ENCODE measurements around the gene PDIA4.
"Not testable (repeated sequence)": the region's sequence is repeated elsewhere in the genome, so short reads cannot be mapped to it uniquely, and the experiment has no call there.

PDIA4 gene

GRCh38 chr7:149003560-149004305 is 24.6 kb downstream of the PDIA4 start:
- no peak for DNase-seq

GRCh38 chr7:149003018-149003417 is 25.3 kb downstream of the PDIA4 start:
- no peak for DNase-seq

- no peak for DNase-seq
Observed at GRCh38 chr7:149002604-149003003, 25.7 kb downstream of the PDIA4 start.

- no peak for DNase-seq
Observed at GRCh38 chr7:149001427-149002068, 26.8 kb downstream of the PDIA4 start.

GRCh38 chr7:149000961-149001360 is 27.3 kb downstream of the PDIA4 start:
- no peak for DNase-seq

GRCh38 chr7:148999192-148999591 is 29.1 kb downstream of the PDIA4 start:
- no peak for DNase-seq

- DNase-seq, result no peak
Observed at GRCh38 chr7:148997497-148997896, 30.8 kb downstream of the PDIA4 start.

GRCh38 chr7:148994576-148994975 is 33.7 kb downstream of the PDIA4 start:
- no peak for DNase-seq

GRCh38 chr7:148993193-148993592 is 35.1 kb downstream of the PDIA4 start:
- no peak for DNase-seq

- no peak for DNase-seq
Observed at GRCh38 chr7:148991536-148991935, 36.8 kb downstream of the PDIA4 start.

- DNase-seq, result no peak
Observed at GRCh38 chr7:148987751-148988512, 40.4 kb downstream of the PDIA4 start.

- peak; percentile 88 for DNase-seq
Observed at GRCh38 chr7:148987010-148987750, 41.1 kb downstream of the PDIA4 start.

GRCh38 chr7:148986742-148987009 is 41.6 kb downstream of the PDIA4 start:
- no peak for DNase-seq

GRCh38 chr7:148983200-148984146 is 44.8 kb downstream of the PDIA4 start:
- peak; percentile 85 for DNase-seq

- DNase-seq, result peak; percentile 22
Observed at GRCh38 chr7:148982654-148983199, 45.6 kb downstream of the PDIA4 start.

GRCh38 chr7:148979827-148980226 is 48.5 kb downstream of the PDIA4 start:
- DNase-seq, result no peak

- not testable (repeated sequence) for DNase-seq
Observed at GRCh38 chr7:148979072-148979471, 49.2 kb downstream of the PDIA4 start.

GRCh38 chr7:148978091-148978490 is 50.2 kb downstream of the PDIA4 start:
- DNase-seq, result no peak

GRCh38 chr7:148975896-148976295 is 52.4 kb downstream of the PDIA4 start:
- DNase-seq, result no peak

- no peak for DNase-seq
Observed at GRCh38 chr7:148973256-148973655, 55.0 kb downstream of the PDIA4 start.

GRCh38 chr7:148972375-148972774 is 55.9 kb downstream of the PDIA4 start:
- DNase-seq, result no peak

- no peak for DNase-seq
Observed at GRCh38 chr7:148967602-148968001, 60.7 kb downstream of the PDIA4 start.
